ENCODE measurements around the gene ITPA. TPM values are rescaled to one million over a fixed set of nuclear protein-coding genes. Genes with fewer than 3 reads are reported as not detected.

The ITPA gene
- total and polyA plus RNA-seq, 2 of the 13 experiments (the other 11 are each of a cell fraction or from before 2014, with no cell fraction given): 60.1 to 103 TPM

- TF ChIP-seq E2F1 (CRISPR knock-in tag; IDR thresholded peaks at IDR 0.05) (peak; percentile 53), RXRA (CRISPR knock-in tag; IDR thresholded peaks at IDR 0.05) (peak; percentile 92), ZNF781 (CRISPR knock-in tag; IDR thresholded peaks at IDR 0.05; ENCODE audit: borderline replicate concordance, not compliant biosample characterization) (peak; percentile 97), ZNF598 (CRISPR knock-in tag; IDR thresholded peaks at IDR 0.05; ENCODE audit: borderline replicate concordance) (peak; percentile 98; the same call in 1 of the 2 replicates), PAX8 (CRISPR knock-in tag; IDR thresholded peaks at IDR 0.05; ENCODE audit: borderline replicate concordance) (peak; percentile 76; the same call in 1 of the 2 replicates), ZNF710 (CRISPR knock-in tag; IDR thresholded peaks at IDR 0.05; ENCODE audit: borderline replicate concordance) (no peak; the same call in none of the 2 replicates), ZNF143 (CRISPR knock-in tag; IDR thresholded peaks at IDR 0.05) (peak; percentile 37; the same call in 1 of the 2 replicates), MXD1 (CRISPR knock-in tag; IDR thresholded peaks at IDR 0.05) (peak; percentile 86; the same call in 1 of the 2 replicates), ZNF432 (CRISPR knock-in tag; IDR thresholded peaks at IDR 0.05; ENCODE audit: borderline replicate concordance) (no peak; the same call in 1 of the 2 replicates), ELF4 (CRISPR knock-in tag; IDR thresholded peaks at IDR 0.05; ENCODE audit: borderline replicate concordance) (no peak), ZNF326 (CRISPR knock-in tag; IDR thresholded peaks at IDR 0.05; ENCODE audit: borderline replicate concordance) (0 out of 2 replicates have a peak, but pooled peaks have one; percentile 14), ZNF704 (CRISPR knock-in tag; IDR thresholded peaks at IDR 0.05; ENCODE audit: borderline replicate concordance) (peak; percentile 98), NR1H2 (CRISPR knock-in tag; IDR thresholded peaks at IDR 0.05; ENCODE audit: borderline replicate concordance, low read depth) (peak; percentile 87; the same call in 1 of the 2 replicates), ZNF605 (CRISPR knock-in tag; IDR thresholded peaks at IDR 0.05) (peak; percentile 94), ZNF124 (CRISPR knock-in tag; IDR thresholded peaks at IDR 0.05) (0 out of 2 replicates have a peak, but pooled peaks have one; percentile 21), ZMYM4 (CRISPR knock-in tag; IDR thresholded peaks at IDR 0.05) (peak; percentile 62), CTCF (CRISPR knock-in tag; IDR thresholded peaks at IDR 0.05) (peak; percentile 39; the same call in 1 of the 2 replicates), HNRNPK (IDR thresholded peaks at IDR 0.05; ENCODE audit: low read depth, low read length, poor library complexity, severe bottlenecking) (peak; percentile 7), ZKSCAN8 (CRISPR knock-in tag; IDR thresholded peaks at IDR 0.05; ENCODE audit: borderline replicate concordance) (peak; percentile 39; the same call in 1 of the 2 replicates)
Observed at GRCh38 chr20:3173610-3174441, 35.5 kb upstream of the ITPA start (continued).

Measured in HepG2 (cell line).